ENCODE data around the gene CLTA. TPM values are rescaled to one million over a fixed set of nuclear protein-coding genes. Genes with fewer than 3 reads are reported as not detected.
"Not testable (repeated sequence)": the region's sequence is repeated elsewhere in the genome, so short reads cannot be mapped to it uniquely, and the experiment has no call there.

The CLTA gene
- total RNA-seq, 4 donors from 2014 or later = 165 to 247 (median 223) TPM

- TF ChIP-seq CTCF (IDR thresholded peaks at IDR 0.05) (no peak), POLR2A (IDR thresholded peaks at IDR 0.05) (no peak), EP300 (IDR thresholded peaks at IDR 0.05) (no peak)
- Histone ChIP-seq H3K27me3 (no peaks in the 10 kb centered on the region), H3K9me3 (no peaks in the 10 kb centered on the region), H3K4me1 (no peaks in the 10 kb centered on the region), H3K4me3 (no peak overlapping the region), H3K27ac (no peak overlapping the region), H3K36me3 (no peaks in the 10 kb centered on the region)
- DNase-seq (ENCODE audit: low spot score in 2 of 2) = no peak
- 100% methylated on average over 2 of the region's 2 CpGs for WGBS, 2 donors
Measured at GRCh38 chr9:36173861-36174260, 16.9 kb upstream of the CLTA start.

GRCh38 chr9:36174271-36174670 is 16.4 kb upstream of the CLTA start:
- no peak for DNase-seq (ENCODE audit: low spot score in 2 of 2)
- 81 to 83% methylated on average over 7 of the region's 7 CpGs for WGBS, 2 donors
- TF ChIP-seq POLR2A (IDR thresholded peaks at IDR 0.05) (no peak), EP300 (IDR thresholded peaks at IDR 0.05) (no peak), CTCF (IDR thresholded peaks at IDR 0.05) (no peak)
- no peak overlapping the region for H3K4me3 ChIP-seq
- no peaks in the 10 kb centered on the region for H3K36me3 ChIP-seq
- H3K27ac ChIP-seq = no peak overlapping the region
- no peaks in the 10 kb centered on the region for H3K4me1 ChIP-seq
- H3K9me3 ChIP-seq = no peaks in the 10 kb centered on the region
- H3K27me3 ChIP-seq = no peaks in the 10 kb centered on the region

- Histone ChIP-seq H3K4me3 (no peak overlapping the region), H3K27me3 (no peaks in the 10 kb centered on the region), H3K9me3 (no peaks in the 10 kb centered on the region), H3K27ac (no peak overlapping the region), H3K36me3 (no peaks in the 10 kb centered on the region), H3K4me1 (no peaks in the 10 kb centered on the region)
- DNase-seq (ENCODE audit: low spot score in 2 of 2) = no peak
- 67 to 74% methylated on average over 3 of the region's 3 CpGs for WGBS, 2 donors
- no peak for TF ChIP-seq POLR2A (IDR thresholded peaks at IDR 0.05)
- TF ChIP-seq CTCF (IDR thresholded peaks at IDR 0.05) = no peak
- no peak for TF ChIP-seq EP300 (IDR thresholded peaks at IDR 0.05)
Measured at GRCh38 chr9:36174731-36175130, 16.0 kb upstream of the CLTA start.

- not testable (repeated sequence) for H3K4me3 ChIP-seq; H3K27ac ChIP-seq; H3K36me3 ChIP-seq; H3K9me3 ChIP-seq; H3K27me3 ChIP-seq; DNase-seq (ENCODE audit: low spot score in 2 of 2); H3K4me1 ChIP-seq
- WGBS, 2 donors = 85 to 90% methylated on average over 3 of the region's 3 CpGs
Measured at GRCh38 chr9:36175209-36175608, 15.5 kb upstream of the CLTA start.

GRCh38 chr9:36176496-36176895 is 14.2 kb upstream of the CLTA start:
- H3K27ac ChIP-seq = not testable (repeated sequence)

GRCh38 chr9:36177571-36177970 is 13.2 kb upstream of the CLTA start:
- TF ChIP-seq EP300 (IDR thresholded peaks at IDR 0.05) (no peak), CTCF (IDR thresholded peaks at IDR 0.05) (no peak), POLR2A (IDR thresholded peaks at IDR 0.05) (no peak)
- Histone ChIP-seq H3K27ac (no peak overlapping the region), H3K27me3 (no peaks in the 10 kb centered on the region), H3K9me3 (peaks cover 0 to 5% (median 0%) of the 10 kb centered on the region in 4 donors), H3K4me1 (no peaks in the 10 kb centered on the region), H3K4me3 (no peak overlapping the region), H3K36me3 (no peaks in the 10 kb centered on the region)
- DNase-seq (ENCODE audit: low spot score in 2 of 2) = no peak
- WGBS, 2 donors = 58 to 77% methylated on average over 4 of the region's 4 CpGs

More at GRCh38 chr9:36176496-36176895, 14.2 kb upstream of the CLTA start:
- H3K4me1 ChIP-seq; DNase-seq (ENCODE audit: low spot score in 2 of 2); H3K9me3 ChIP-seq; H3K4me3 ChIP-seq; H3K36me3 ChIP-seq; H3K27me3 ChIP-seq: not testable (repeated sequence)
- 92 to 94% methylated on average over 10 of the region's 10 CpGs for WGBS, 2 donors

- not testable (repeated sequence) for DNase-seq (ENCODE audit: low spot score in 2 of 2); H3K4me1 ChIP-seq; H3K9me3 ChIP-seq; H3K27me3 ChIP-seq; H3K27ac ChIP-seq; H3K4me3 ChIP-seq; H3K36me3 ChIP-seq
- WGBS, 2 donors = 85 to 86% methylated on average over 6 of the region's 6 CpGs
Measured at GRCh38 chr9:36180243-36180642, 10.5 kb upstream of the CLTA start.
